GM18868 (cell line): ENCODE data around the gene TTLL11.

Experiments used
- ATAC-seq: cut with Tn5 transposase; IDR thresholded peaks from one replicate; pipeline ENCODE4 v1.9.1; 2021; ENCODE audit warnings: mild to moderate bottlenecking, moderate library complexity; ENCODE audit not compliant: unreplicated experiment

Gene TTLL11, protein sequence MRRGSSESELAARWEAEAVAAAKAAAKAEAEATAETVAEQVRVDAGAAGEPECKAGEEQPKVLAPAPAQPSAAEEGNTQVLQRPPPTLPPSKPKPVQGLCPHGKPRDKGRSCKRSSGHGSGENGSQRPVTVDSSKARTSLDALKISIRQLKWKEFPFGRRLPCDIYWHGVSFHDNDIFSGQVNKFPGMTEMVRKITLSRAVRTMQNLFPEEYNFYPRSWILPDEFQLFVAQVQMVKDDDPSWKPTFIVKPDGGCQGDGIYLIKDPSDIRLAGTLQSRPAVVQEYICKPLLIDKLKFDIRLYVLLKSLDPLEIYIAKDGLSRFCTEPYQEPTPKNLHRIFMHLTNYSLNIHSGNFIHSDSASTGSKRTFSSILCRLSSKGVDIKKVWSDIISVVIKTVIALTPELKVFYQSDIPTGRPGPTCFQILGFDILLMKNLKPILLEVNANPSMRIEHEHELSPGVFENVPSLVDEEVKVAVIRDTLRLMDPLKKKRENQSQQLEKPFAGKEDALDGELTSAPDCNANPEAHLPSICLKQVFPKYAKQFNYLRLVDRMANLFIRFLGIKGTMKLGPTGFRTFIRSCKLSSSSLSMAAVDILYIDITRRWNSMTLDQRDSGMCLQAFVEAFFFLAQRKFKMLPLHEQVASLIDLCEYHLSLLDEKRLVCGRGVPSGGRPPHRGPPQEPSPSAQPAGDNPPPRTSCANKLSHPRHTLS

DNA sequence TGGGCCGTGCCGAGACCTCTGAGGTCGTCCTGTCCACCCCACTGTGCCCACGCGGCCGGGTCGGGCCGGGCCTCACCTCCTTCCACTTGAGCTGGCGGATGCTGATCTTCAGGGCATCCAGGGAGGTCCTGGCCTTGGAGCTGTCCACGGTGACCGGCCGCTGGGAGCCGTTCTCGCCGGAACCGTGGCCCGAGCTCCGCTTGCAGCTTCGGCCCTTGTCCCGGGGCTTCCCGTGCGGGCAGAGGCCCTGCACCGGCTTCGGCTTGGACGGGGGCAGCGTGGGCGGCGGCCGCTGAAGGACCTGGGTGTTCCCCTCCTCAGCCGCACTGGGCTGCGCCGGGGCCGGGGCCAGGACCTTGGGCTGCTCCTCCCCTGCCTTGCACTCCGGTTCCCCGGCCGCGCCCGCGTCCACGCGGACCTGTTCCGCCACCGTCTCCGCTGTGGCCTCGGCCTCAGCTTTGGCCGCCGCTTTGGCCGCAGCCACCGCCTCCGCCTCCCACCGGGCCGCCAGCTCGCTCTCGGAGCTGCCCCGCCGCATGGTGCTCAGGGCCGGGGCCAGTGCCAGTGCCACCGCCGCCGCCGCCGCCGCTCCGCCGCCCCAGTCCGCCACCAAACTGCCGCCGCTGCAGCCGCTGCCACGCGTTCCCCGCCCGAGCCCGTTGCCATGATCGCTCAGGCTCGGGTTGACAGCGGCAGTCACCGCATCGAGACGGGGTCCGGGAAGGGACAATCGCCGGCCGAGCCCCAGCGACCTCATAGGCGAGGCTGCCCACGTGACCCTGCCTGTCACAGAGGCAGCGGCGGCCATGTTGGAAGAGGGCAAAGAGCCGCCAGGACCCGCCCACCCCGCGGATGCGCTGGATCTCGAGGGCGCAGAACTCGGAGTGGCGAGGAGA is at the start of gene TTLL11:
Gene TTLL11, minus strand, starts transcription at position 698 of the 896 bp plus-strand sequence. Its CDS starts 160 bp downstream, at position 538.
- ATAC-seq, result peak; percentile 89

DNA sequence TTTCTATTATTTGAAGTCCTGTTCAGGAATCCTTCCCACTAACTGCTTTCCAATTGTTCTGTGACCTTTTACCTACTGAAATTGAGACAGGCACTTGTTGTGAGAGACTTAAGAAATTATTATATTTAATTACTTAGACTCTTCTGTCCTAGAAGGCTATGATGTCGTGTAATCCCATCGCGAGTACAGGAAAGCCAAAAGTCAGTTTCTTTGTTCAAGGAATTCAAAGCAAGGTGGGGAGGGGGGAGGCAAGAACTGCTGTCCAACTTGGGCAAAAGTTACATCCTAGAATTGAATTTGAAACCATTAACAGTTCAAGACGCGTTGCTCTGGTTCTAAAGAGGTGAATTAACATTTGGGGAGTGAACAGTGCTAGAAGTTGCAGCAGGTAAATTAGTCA is 48.6 kb upstream of the TTLL11 start:
- ATAC-seq, result no peak

DNA sequence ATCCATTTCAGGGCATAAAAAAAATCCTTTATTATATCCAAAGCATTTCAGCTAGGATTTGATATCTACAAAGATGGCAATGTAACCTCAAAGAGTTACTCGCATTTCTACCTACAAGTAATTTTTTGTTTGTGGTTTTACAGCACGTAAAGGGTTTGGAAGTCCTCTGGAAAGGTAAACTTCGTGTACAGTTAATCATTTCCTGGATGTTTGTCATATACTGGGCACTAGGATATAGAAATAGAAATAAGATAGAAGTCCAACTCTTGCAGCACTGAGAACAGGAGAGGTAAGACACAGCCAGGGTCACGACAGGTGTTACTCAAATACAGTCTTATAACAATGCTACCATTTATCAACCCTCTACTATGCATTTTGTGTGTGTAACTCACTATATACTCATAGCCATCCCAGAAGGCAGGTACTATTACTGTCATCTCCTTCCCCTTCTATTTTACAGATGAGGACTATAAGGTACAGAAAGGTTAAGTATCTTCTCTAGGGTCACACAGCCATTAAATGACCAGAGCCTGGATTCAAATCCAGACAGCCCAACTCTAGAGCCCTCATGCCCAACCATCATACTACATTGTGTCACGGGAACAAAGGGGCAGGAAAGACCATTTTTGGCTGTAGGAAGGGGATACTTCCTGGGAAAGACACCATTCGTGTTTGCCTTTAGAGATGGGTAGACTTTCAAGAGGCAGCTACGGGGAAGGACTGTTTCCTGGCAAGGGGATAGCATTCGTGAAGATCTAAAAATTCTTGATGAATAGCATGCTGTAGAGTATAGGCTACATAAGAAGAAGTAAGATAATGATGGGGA is 47.5 kb upstream of the TTLL11 start:
- ATAC-seq, result no peak

DNA sequence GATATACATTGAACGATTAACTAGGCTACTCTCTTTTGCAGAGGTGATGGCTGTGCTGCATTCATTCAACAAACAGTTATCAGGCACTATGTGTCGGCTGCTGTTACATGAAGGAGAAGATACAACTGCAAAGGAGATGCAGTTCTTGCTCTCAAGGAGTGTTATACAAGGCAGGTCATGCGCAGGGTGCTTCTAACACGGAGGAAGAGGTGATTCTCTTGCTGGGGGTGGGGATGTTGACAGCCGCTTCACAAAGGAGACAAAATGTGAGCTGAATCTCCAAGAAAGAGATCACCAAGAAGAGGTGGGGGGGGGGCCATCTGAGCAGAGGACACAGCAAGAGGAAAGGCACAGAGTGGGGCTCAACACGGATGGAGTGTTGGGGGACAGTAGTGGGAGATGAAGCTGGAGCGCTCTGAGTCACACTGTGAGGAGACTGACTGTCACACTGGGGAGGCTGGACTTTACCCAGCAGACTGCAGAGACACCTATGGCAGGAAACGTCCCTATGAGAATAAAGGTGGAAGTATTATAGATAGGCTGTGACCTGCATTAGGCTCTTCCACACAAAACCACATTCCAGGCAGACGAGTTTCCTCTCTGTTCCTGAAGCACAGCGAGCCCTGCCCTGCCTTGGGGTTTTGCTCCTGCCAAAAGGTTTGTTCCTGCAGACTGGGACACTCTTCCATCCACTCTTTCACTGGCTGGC is 45.6 kb upstream of the TTLL11 start:
- no peak for ATAC-seq

DNA sequence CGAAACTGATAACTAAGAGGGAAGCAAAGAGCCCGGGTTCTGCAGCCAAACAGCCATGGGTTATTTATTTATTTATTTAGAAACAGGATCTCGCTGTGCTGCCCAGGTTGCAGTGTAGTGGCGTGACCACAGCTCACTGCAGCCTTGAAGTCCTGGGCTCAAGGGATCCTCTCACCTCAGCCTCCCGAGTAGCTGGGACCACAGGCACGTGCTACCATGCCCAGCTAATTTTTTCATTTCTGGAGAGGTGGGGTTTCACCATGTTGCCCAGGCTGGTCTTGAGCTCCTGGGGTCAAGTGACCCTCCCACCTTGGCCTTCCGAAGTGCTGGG is 42.4 kb upstream of the TTLL11 start:
- ATAC-seq, result no peak

DNA sequence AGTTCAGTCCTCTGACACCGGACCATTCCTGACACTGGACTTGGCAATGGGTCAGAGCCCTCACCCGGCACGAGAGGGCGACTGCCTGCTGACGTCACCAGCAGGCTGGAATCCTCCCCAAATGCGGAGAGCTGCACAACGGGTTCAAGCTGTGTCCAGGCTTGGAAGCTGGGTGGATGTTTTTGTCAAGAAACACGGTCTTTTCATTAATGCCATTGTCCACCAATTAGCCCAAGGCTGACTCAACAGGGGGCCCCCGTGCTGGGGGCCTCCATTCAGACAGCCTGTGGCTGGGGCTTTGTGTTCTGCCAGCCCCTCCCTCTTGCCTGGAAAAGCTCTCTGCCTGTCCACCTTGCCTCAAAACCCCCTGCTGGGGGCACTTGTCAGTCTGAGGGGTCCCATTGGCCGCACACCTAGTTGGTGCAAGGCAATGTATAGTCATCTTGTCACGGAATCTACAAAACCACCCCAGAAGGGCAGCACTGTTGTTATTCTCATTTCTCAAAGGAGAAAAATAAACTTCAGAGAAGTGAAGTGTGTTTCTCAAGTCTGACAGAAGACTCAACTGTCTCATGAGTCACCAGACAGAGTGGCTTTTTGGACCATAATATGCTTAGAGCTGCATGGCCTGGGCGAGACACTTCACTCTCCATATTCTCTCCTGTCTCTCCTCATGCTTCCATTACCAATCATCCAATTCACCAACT is 41.9 kb upstream of the TTLL11 start:
- no peak for ATAC-seq

DNA sequence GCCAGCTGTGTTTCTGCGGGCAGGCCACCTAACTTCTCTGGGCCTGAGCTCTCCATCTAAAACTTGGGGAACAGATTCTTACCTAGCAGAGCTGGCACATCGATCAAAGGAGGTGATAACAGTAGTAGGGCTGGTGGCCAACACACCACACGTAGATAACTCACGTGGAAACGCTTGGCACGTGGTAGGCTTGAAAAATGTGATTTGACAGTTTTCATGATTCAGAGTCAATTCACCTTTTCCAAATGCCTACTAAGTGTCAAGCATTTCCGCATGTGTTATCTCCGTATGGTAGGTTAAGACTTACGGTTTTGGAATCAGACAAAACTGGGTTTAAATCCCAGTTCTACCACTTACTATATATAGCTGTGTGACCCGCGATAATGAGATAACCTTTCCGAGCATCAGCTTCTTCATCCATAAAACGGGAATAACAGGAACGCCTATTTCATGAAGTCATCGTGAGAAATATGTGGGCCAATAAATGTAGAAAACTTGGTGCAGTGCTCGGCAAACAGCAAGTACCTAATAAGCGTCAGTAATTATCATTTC is 41.0 kb upstream of the TTLL11 start:
- ATAC-seq, result no peak

DNA sequence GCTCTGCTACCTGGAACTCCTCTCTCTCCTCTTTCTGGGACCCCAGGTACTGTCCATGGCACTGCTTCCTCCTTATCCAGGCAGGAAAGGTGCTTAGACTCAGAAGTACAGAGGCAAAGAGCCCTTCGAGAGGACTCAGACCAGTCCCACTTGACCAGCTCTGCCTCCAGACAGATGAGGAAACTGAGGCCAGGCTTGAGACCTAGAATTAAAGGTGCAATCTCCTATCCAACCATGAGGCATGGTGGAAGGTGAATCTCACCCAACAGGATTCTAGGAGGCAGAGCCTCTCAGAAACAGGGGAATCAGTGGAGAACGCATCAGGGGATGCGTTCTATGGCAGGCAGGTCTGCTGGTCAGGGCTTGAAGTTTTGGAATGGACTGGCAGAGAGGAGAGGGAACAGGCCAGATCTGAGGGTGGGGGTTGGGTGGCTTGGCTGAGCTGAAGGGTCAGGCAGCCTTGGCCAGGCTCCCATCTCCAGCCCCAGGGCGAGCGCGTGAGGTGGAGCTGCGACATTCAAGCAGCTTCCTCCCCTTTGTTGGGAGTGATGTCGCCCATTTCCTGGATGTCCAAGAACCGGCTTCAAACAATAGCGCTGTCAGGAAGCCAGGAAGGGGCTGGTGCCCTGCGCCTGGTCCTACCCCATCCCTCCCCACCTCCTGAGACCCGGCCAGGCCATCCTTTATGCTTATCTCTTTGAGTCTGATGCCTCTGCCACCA is 40.3 kb upstream of the TTLL11 start:
- ATAC-seq, result no peak

DNA sequence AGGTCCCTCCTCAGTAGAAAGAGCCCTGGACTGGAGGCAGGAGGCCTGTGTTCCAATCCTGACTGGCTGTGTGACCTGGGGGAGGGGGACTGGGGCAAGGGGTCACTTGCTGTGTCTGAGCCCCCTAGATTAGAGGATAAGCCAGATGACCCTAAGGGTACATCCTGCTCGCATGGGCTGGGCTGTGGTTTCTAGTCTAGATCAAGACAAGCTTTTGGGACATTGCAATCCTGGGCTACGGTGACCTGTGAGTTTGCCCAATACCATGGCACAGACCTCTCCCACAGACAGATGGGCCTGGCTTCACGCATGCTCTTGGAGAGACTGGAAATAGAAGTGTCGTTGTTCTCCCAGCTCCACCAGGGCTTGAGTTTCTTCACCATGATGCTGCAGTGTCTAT is 39.4 kb upstream of the TTLL11 start:
- ATAC-seq, result no peak

DNA sequence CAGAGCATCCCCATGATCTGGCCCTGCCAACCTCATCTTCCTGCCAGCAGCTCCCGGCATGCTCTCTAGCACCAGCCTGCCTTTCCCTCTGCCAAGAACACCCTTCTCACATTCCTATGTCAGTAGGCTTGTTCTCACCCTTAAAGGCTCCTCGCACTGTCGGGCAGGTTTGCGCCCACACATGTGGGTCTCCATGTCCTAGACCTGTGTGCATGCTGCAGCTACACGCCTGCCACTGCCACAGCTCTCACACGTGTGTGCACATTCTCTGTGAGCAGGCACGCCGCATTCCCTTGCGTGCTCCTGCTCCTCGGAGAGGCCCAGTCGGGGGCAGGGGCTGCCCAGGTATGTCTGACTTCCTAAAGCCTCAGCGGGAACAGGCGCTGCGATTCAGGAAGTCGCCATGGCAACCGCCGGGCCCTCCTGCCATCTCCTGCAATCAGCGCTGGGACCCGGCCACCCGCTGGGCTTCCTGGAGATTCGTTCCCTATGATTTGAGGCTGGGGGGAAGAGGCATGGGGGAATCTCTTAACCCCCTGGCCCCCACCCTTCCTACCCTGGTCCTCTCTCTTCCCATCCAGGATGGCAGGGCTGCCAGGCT is 38.4 kb upstream of the TTLL11 start:
- ATAC-seq, result no peak

DNA sequence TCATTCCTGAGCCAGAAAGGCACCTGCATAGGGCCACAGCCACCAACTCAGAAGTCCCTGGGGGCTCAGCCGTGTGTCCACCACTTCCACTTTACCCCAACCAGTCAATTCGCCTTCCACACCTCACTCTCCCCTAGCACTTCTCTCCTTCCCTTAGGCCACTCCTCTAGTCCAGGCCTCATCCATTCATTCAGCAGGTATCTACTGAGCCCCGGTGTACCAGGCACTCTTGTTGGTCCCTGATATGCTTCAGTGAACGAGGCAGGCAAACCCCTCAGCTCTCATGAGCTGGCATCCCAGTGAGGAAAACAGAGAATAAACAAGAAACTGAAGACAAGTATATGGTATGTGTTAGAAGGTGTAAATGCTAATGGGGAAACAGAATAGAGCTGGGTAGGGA is 37.7 kb upstream of the TTLL11 start:
- ATAC-seq, result no peak

DNA sequence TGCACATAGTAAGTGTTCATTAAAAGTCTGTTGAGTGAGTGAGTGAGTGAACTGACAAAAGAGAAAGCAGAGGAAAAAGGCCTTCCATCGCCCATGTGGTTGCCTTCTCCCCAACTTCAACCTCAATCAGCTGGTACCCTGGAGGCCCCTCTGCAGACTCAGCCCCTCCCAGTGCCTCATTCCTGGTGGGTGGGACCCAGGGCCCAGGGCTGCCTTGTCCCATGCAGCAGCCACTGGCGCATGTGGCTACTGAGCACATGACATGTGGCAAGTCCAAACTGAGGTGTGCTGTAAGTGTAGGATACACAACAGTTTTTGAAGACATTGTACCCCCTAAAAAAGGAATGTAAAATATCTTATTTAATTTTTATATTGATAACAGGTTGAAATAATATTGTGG is 36.9 kb upstream of the TTLL11 start:
- ATAC-seq, result no peak

DNA sequence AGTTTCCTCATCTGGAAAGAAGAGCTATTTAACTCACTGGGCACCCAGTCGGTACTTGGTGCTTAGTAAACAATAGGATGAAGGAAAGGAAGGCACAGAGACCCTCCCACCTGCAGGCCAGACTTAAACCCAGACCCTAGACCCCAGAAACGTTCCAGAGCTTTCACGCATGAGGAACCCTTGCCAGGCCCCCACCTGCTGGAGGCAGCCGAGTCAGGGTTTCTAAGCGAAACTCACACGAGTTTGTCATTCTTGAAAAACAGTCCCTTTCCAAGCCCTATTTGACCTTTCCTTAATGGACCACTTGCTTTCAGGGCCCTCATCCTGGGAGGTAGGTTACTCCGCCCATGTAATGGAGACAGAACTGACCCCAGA is 35.8 kb upstream of the TTLL11 start:
- no peak for ATAC-seq

DNA sequence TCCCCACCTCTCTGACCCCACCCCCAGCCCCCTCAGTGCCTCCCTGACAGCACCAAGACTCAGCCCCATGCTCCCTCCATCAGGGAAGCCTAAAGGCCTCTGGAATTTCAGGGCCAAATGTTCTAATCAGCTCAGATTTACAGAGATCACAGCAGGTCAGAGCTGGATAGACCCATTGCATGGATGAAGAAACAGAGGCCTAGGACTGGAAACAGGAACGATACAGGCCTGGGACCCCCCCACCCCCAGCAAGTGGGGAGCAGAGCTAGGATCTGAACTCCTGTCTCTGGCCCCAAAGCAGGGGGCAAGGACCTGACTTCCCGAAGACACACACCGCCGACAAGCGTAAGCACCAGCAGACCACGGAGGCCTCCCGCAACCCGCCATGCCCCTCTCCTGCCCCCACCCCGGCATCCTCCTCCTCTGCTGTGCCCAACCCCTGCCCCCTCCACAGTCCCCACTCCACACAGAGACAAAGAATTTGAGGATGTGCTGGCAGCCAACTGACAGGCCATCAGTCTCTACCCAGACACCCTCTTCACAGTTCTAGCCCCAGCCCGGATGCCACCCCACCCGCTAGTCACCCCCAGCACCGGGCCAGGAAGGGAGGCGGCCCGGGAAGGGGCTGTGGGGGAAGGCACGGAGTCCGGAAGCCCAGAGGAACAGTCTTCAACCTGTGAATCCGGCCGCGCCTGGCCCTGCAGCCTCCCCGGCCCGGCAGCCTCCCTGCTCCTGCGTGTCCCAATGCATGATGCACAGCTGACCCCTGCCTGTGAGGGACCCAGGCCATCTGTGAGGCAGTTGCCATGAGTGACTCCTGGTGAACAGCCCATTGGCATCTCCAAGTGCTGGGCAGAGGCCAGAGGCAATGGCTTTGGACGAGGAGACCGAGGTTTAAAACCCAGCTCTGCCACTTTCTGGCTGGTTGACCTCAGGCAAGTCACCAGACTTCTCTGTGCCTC is 35.2 kb upstream of the TTLL11 start:
- no peak for ATAC-seq

DNA sequence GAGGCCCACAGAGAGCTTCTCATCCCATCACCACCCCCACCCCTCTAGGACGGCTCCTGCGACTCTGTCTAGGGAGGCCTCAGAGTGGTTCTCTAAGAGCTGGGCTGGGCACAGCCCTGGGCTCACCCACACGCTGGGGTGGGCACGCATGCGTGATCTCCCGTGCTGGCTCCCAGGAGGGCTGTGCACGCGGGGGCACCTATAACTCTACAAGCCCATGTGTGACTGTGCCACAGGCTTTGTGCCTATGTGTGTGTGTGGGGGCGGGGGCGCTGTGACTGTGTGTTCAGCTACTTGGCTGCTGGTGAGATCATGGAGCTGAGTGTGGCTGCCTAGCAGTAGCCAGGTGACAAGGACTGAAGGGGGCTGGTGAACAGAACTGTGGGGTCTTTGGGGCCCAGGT is 34.3 kb upstream of the TTLL11 start:
- ATAC-seq, result no peak

DNA sequence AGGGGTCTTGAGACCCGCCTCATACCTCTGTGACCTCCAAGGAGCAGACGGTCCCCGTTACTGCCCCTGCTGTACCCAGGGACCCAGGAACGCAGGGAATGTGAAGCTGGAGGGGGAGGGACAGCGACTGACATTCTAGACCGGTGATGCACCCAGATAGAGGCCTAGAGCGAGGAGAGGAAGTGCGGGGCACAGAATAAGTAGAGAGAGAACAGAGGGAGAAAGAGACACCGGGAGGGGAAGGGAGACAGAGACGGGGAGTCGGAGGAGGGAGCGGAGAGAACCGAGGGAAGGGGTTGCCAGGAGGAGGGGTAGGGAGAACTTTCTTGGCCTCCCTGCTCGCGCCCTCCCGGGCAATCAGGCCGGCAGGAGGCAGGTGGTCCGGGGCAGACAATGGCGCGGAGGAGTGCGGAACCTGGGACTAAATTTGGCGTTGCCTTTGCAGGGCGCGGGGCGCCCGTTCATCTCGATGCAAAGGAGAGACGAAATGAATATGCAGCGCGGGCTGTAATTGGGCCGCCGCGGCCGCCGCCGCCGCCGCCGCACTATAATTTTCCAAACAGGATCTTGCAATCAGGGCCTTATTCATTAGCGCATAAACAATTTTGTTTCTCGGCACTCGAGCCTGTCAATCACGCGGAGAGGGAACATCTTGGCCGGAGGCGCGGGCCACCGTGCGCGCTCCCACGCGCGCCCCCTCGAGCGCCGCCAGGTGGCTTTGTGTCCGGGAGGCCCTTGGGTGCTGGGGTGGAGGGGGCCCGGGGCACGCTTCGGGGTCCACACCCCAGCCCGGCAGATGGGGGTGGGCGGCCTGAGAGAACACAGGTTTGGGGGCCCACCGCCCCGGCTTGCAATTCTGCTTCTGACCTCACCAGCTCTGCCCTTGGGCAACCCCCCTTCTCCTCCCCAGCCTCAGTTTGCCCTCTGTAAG is 33.5 kb upstream of the TTLL11 start:
- no peak for ATAC-seq
